HepG2 (cell line): ENCODE results near the gene IDUA. TPM values are rescaled to one million over a fixed set of nuclear protein-coding genes. Genes with fewer than 3 reads are reported as not detected.

Source experiments
- ADNP ChIP-seq: sonication (generic); formaldehyde crosslinking; IDR thresholded peaks from 2 replicates; pipeline ENCODE4 v1.4.0; 2020; ENCODE audit warnings: missing genetic modification reagents
- ATF2 ChIP-seq: sonication (generic); formaldehyde crosslinking; IDR thresholded peaks from 2 replicates; pipeline ENCODE4 v1.4.0; 2020; ENCODE audit warnings: missing genetic modification reagents
- CBX1 ChIP-seq: IDR thresholded peaks from one replicate; pipeline ENCODE4 v1.6.1; 2016; ENCODE audit warnings: antibody characterized with exemption, low read depth
- DNMT3B ChIP-seq: conservative IDR thresholded peaks from 2 replicates; pipeline ENCODE4 v1.6.1; 2016; ENCODE audit warnings: missing biosample characterization, control low read depth
- EEA1 ChIP-seq: sonication (generic); formaldehyde crosslinking; IDR thresholded peaks from 2 replicates; pipeline ENCODE4 v1.5.1; 2020; ENCODE audit warnings: mild to moderate bottlenecking, missing genetic modification reagents, borderline replicate concordance
- GABPB1 ChIP-seq: IDR thresholded peaks from 2 replicates; pipeline ENCODE4 v1.6.1; 2016; ENCODE audit warnings: mild to moderate bottlenecking, missing genetic modification reagents, moderate library complexity, missing compliant biosample characterization
- ISL2 ChIP-seq: sonication (generic); formaldehyde crosslinking; IDR thresholded peaks from 2 replicates; pipeline ENCODE4 v1.5.0; 2020; ENCODE audit warnings: missing genetic modification reagents
- KMT2B ChIP-seq: IDR thresholded peaks from 2 replicates; pipeline ENCODE4 v1.6.1; 2016; ENCODE audit warnings: missing genetic modification reagents, missing compliant biosample characterization
- MTERF4 ChIP-seq: sonication (generic); formaldehyde crosslinking; IDR thresholded peaks from 2 replicates; pipeline ENCODE4 v1.8.0; 2023; ENCODE audit warnings: mild to moderate bottlenecking, missing genetic modification reagents
- MYC ChIP-seq: sonication (generic); formaldehyde crosslinking; IDR thresholded peaks from 2 replicates; pipeline ENCODE4 v1.9.0; 2021; ENCODE audit warnings: missing genetic modification reagents, borderline replicate concordance
- NRL ChIP-seq: sonication (generic); formaldehyde crosslinking; IDR thresholded peaks from 2 replicates; pipeline ENCODE4 v1.5.0; 2020; ENCODE audit warnings: missing genetic modification reagents, mild to moderate bottlenecking, moderate library complexity, borderline replicate concordance
- PATZ1 ChIP-seq: sonication (generic); formaldehyde crosslinking; IDR thresholded peaks from 2 replicates; pipeline ENCODE4 v1.4.0; 2020; ENCODE audit warnings: missing genetic modification reagents
- RNF219 ChIP-seq: sonication (generic); formaldehyde crosslinking; IDR thresholded peaks from 2 replicates; pipeline ENCODE4 v1.5.0; 2020; ENCODE audit warnings: mild to moderate bottlenecking, missing genetic modification reagents
- SALL1 ChIP-seq: sonication (generic); formaldehyde crosslinking; IDR thresholded peaks from 2 replicates; pipeline ENCODE4 v1.8.0; 2022; ENCODE audit warnings: mild to moderate bottlenecking, missing genetic modification reagents
- SIN3A ChIP-seq: IDR thresholded peaks from 2 replicates; pipeline ENCODE4 v1.6.1; 2011; ENCODE audit warnings: low read depth, mild to moderate bottlenecking, control low read depth, low read length, borderline replicate concordance
- YY1 ChIP-seq: IDR thresholded peaks from 2 replicates; pipeline ENCODE4 v1.6.1; 2011; ENCODE audit warnings: low read length, low read depth, moderate library complexity, mild to moderate bottlenecking; ENCODE audit not compliant: insufficient read depth, insufficient replicate concordance
- ZBTB25 ChIP-seq: IDR thresholded peaks from 2 replicates; pipeline ENCODE4 v1.6.1; 2018; ENCODE audit warnings: missing genetic modification reagents
- ZBTB7B ChIP-seq: sonication (generic); formaldehyde crosslinking; IDR thresholded peaks from 2 replicates; pipeline ENCODE4 v1.4.0; 2020; ENCODE audit warnings: missing genetic modification reagents
- ZMYM3 ChIP-seq: sonication (generic); formaldehyde crosslinking; IDR thresholded peaks from 2 replicates; pipeline ENCODE4 v1.5.1; 2020; ENCODE audit warnings: mild to moderate bottlenecking, missing genetic modification reagents
- ZNF747 ChIP-seq: sonication (generic); formaldehyde crosslinking; IDR thresholded peaks from 2 replicates; pipeline ENCODE4 v1.8.1; 2023; ENCODE audit warnings: missing genetic modification reagents, mild to moderate bottlenecking, borderline replicate concordance
- ZNF768 ChIP-seq: sonication (generic); formaldehyde crosslinking; IDR thresholded peaks from 2 replicates; pipeline ENCODE4 v1.4.0; 2020; ENCODE audit warnings: missing genetic modification reagents
- ZNF781 ChIP-seq: sonication (generic); formaldehyde crosslinking; IDR thresholded peaks from 2 replicates; pipeline ENCODE4 v1.5.1; 2020; ENCODE audit warnings: borderline replicate concordance, mild to moderate bottlenecking, missing genetic modification reagents; ENCODE audit errors: not compliant biosample characterization
- polyA plus RNA-seq, 8 experiments: library from polyadenylated mRNA; depleted of rRNA in 3 of 8; stranded (reverse) in 7 of 8; unstranded in 1 of 8; fragments of >200 nt; fragmentation: Illumina TruSeq in 4 of 8; extraction: Trizol in 4 of 8; gene quantifications; 2 replicates each; pipeline versions ENCODE4 v1.2.1 to v1.2.3, GENCODE V29; 2011 to 2016; ENCODE audit warnings: low read depth in 4 of 8, missing spikeins in 1 of 8, mixed read lengths in 1 of 8; ENCODE audit not compliant: insufficient read depth in 1 of 8
- total RNA-seq, 5 experiments: library from RNA; depleted of rRNA; stranded (reverse); fragments of >200 nt; fragmentation: Illumina TruSeq; extraction: Trizol; gene quantifications; 2 replicates each; pipeline ENCODE4 v1.2.3, GENCODE V29; 2016; ENCODE audit warnings: low read depth in 1 of 5

Gene IDUA
- total and polyA plus RNA-seq, 2 of the 13 experiments (the other 11 are each of a cell fraction or from before 2014, with no cell fraction given), result 0.77 to 1.0 TPM

DNA sequence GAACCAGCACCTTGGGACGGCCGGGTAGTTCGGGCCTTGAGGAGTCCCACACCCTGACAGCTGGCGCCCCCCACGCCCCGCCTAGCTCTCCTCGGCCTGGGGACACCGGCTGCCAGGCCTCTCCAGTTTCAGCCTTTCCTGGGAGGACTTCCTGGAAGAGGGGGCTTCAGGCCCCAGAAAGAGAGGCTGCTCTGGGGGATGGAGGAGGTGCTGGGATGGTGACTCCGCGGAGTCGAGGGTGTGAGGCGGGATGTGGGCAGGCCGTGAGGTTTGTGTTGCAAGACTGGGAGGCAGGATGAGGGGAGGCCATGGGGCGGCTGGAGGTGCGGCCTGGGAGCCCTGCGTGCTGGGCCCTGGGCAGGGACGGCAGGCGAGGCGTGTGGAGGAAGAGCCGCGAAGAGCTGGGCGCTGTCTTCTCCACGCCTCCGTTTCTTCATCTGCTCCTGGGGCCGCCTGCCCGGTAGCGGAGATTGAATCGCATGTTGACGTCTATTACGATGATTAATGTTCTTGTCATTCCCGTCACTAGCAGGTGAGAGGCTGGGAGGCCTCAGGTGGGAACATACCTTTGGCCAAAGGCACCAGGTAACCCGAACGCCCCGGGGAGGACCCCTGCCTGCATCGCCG lies 23.7 kb downstream of the IDUA start (continued):
- TF ChIP-seq ZBTB25 (CRISPR knock-in tag) (no peak), ZBTB7B (0 out of 2 replicates have a peak, but pooled peaks have one; percentile 3), ZMYM3 (CRISPR knock-in tag) (0 out of 2 replicates have a peak, but pooled peaks have one; percentile 25), ZNF781 (no peak), MYC (CRISPR knock-in tag) (peak; percentile 7; the same call in 1 of the 2 replicates), ATF2 (CRISPR knock-in tag) (no peak), DNMT3B (CRISPR knock-in tag) (no peak), ZNF768 (CRISPR knock-in tag) (peak; percentile 15; the same call in 1 of the 2 replicates), GABPB1 (CRISPR knock-in tag) (no peak; the same call in 1 of the 2 replicates), ISL2 (CRISPR knock-in tag) (no peak), CBX1 (no peak), MTERF4 (no peak), NRL (CRISPR knock-in tag) (0 out of 2 replicates have a peak, but pooled peaks have one; percentile 11), RNF219 (no peak), EEA1 (CRISPR knock-in tag) (0 out of 2 replicates have a peak, but pooled peaks have one; percentile 15), YY1 (no peak), KMT2B (CRISPR knock-in tag) (no peak), PATZ1 (0 out of 2 replicates have a peak, but pooled peaks have one; percentile 46), ZNF747 (CRISPR knock-in tag) (no peak), SIN3A (no peak), ADNP (CRISPR knock-in tag) (no peak), SALL1 (CRISPR knock-in tag) (no peak)
